ENCODE data around the gene C1GALT1.

Gene C1GALT1

GRCh38 chr7:7203813-7204575 lies 21.6 kb downstream of the C1GALT1 start:
- H3K4me1 ChIP-seq (ENCODE audit: low read length) = peaks cover 43% of the 10 kb centered on the region
- H2AFZ ChIP-seq (ENCODE audit: low read length) = no peak overlapping the region
- H4K20me1 ChIP-seq (ENCODE audit: insufficient read depth, low read length) = no peaks in the 10 kb centered on the region
- H3F3A ChIP-seq (ENCODE audit: insufficient read depth, low read length) = peaks cover 29% of the 10 kb centered on the region
- no peaks in the 10 kb centered on the region for H3K27me3 ChIP-seq (replicated peaks; ENCODE audit: insufficient read depth, low read length)
- no peaks in the 10 kb centered on the region for H3K36me3 ChIP-seq (replicated peaks; ENCODE audit: insufficient read depth, low read length)
- DNase-seq = peak; percentile 23
- TF ChIP-seq EZH2 (optimal IDR thresholded peaks at IDR 0.05; ENCODE audit: low read depth, low read length) (no peak), EZH2phosphoT487 (IDR thresholded peaks at IDR 0.05; ENCODE audit: low read length) (no peak), CTCF (IDR thresholded peaks at IDR 0.05; ENCODE audit: low read length) (no peak)
- H3K9me2 ChIP-seq (replicated peaks; ENCODE audit: insufficient read depth, low read length) = no peaks in the 10 kb centered on the region
- no peaks in the 10 kb centered on the region for H3K9me3 ChIP-seq (replicated peaks; ENCODE audit: insufficient read depth, low read length)
- peak overlapping the region; percentile 57; the same call in 1 of the 2 replicates for H3K27ac ChIP-seq (ENCODE audit: low read length)
- H3K79me2 ChIP-seq (ENCODE audit: low read length) = peaks cover 91% of the 10 kb centered on the region
- H3K4me2 ChIP-seq (ENCODE audit: low read depth, low read length) = peak overlapping the region; percentile 82
- H3K9ac ChIP-seq (ENCODE audit: low read length) = peak overlapping the region; percentile 10; the same call in 1 of the 2 replicates
- H3K4me3 ChIP-seq (ENCODE audit: low read length) = peak overlapping the region; percentile 28

GRCh38 chr7:7207876-7208275 lies 25.5 kb downstream of the C1GALT1 start:
- Histone ChIP-seq H3K4me2 (ENCODE audit: low read depth, low read length) (no peak overlapping the region), H3K4me3 (ENCODE audit: low read length) (no peak overlapping the region), H3K27ac (ENCODE audit: low read length) (no peak overlapping the region), H3K9me3 (replicated peaks; ENCODE audit: insufficient read depth, low read length) (no peaks in the 10 kb centered on the region), H3K79me2 (ENCODE audit: low read length) (peaks cover 100% of the 10 kb centered on the region), H2AFZ (ENCODE audit: low read length) (no peak overlapping the region), H3K9ac (ENCODE audit: low read length) (no peak overlapping the region), H3F3A (ENCODE audit: insufficient read depth, low read length) (peaks cover 16% of the 10 kb centered on the region), H4K20me1 (ENCODE audit: insufficient read depth, low read length) (no peaks in the 10 kb centered on the region), H3K27me3 (replicated peaks; ENCODE audit: insufficient read depth, low read length) (no peaks in the 10 kb centered on the region), H3K36me3 (replicated peaks; ENCODE audit: insufficient read depth, low read length) (no peaks in the 10 kb centered on the region), H3K4me1 (ENCODE audit: low read length) (peaks cover 25% of the 10 kb centered on the region), H3K9me2 (replicated peaks; ENCODE audit: insufficient read depth, low read length) (no peaks in the 10 kb centered on the region)
- DNase-seq = no peak
- TF ChIP-seq CTCF (IDR thresholded peaks at IDR 0.05; ENCODE audit: low read length) (no peak), EZH2phosphoT487 (IDR thresholded peaks at IDR 0.05; ENCODE audit: low read length) (no peak), EZH2 (optimal IDR thresholded peaks at IDR 0.05; ENCODE audit: low read depth, low read length) (no peak)

DNA sequence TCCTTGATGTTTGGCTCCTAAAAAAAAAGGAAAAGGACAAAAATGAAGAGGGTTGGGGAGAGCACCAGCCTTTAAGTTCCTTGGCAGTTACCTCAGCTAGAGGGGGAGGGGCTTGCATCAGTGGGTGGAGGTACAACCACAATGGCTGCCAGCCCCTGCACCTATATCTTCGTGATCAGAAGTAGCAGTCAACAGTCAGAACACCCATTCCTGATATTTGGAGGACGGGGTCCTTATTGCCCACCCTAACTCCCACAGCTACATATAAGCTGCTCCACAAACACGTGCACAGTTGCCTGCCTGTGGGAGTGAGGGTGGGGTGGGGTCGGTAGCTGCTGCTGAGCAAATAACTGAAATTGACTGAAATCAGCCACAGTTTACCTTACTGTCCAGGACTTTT lies 26.2 kb downstream of the C1GALT1 start:
- H3K4me3 ChIP-seq (ENCODE audit: low read length) = no peak overlapping the region
- H3K27ac ChIP-seq (ENCODE audit: low read length) = no peak overlapping the region
- no peak for TF ChIP-seq EZH2 (optimal IDR thresholded peaks at IDR 0.05; ENCODE audit: low read depth, low read length)
- no peak for TF ChIP-seq EZH2phosphoT487 (IDR thresholded peaks at IDR 0.05; ENCODE audit: low read length)
- no peak for TF ChIP-seq CTCF (IDR thresholded peaks at IDR 0.05; ENCODE audit: low read length)
- H3K27me3 ChIP-seq (replicated peaks; ENCODE audit: insufficient read depth, low read length) = no peaks in the 10 kb centered on the region
- no peaks in the 10 kb centered on the region for H4K20me1 ChIP-seq (ENCODE audit: insufficient read depth, low read length)
- no peaks in the 10 kb centered on the region for H3K9me3 ChIP-seq (replicated peaks; ENCODE audit: insufficient read depth, low read length)
- H3K36me3 ChIP-seq (replicated peaks; ENCODE audit: insufficient read depth, low read length) = no peaks in the 10 kb centered on the region
- peaks cover 18% of the 10 kb centered on the region for H3K4me1 ChIP-seq (ENCODE audit: low read length)
- no peaks in the 10 kb centered on the region for H3K9me2 ChIP-seq (replicated peaks; ENCODE audit: insufficient read depth, low read length)
- H3K9ac ChIP-seq (ENCODE audit: low read length) = no peak overlapping the region
- peaks cover 99% of the 10 kb centered on the region for H3K79me2 ChIP-seq (ENCODE audit: low read length)
- no peak overlapping the region for H2AFZ ChIP-seq (ENCODE audit: low read length)
- H3K4me2 ChIP-seq (ENCODE audit: low read depth, low read length) = no peak overlapping the region
- no peak for DNase-seq
- H3F3A ChIP-seq (ENCODE audit: insufficient read depth, low read length) = peaks cover 13% of the 10 kb centered on the region
